ENCODE data around the gene GRIK5. TPM values are rescaled to one million over a fixed set of nuclear protein-coding genes. Genes with fewer than 3 reads are reported as not detected.
A peak's percentile ranks its signal among the peaks of the same experiment; 100 is the strongest.

Gene GRIK5
- polyA plus RNA-seq, 1 donor from 2014 or later = 22.4 TPM

- H3K4me3 ChIP-seq (ENCODE audit: low read length) = peak overlapping the region; percentile 76
- TF ChIP-seq, protein P1, sequence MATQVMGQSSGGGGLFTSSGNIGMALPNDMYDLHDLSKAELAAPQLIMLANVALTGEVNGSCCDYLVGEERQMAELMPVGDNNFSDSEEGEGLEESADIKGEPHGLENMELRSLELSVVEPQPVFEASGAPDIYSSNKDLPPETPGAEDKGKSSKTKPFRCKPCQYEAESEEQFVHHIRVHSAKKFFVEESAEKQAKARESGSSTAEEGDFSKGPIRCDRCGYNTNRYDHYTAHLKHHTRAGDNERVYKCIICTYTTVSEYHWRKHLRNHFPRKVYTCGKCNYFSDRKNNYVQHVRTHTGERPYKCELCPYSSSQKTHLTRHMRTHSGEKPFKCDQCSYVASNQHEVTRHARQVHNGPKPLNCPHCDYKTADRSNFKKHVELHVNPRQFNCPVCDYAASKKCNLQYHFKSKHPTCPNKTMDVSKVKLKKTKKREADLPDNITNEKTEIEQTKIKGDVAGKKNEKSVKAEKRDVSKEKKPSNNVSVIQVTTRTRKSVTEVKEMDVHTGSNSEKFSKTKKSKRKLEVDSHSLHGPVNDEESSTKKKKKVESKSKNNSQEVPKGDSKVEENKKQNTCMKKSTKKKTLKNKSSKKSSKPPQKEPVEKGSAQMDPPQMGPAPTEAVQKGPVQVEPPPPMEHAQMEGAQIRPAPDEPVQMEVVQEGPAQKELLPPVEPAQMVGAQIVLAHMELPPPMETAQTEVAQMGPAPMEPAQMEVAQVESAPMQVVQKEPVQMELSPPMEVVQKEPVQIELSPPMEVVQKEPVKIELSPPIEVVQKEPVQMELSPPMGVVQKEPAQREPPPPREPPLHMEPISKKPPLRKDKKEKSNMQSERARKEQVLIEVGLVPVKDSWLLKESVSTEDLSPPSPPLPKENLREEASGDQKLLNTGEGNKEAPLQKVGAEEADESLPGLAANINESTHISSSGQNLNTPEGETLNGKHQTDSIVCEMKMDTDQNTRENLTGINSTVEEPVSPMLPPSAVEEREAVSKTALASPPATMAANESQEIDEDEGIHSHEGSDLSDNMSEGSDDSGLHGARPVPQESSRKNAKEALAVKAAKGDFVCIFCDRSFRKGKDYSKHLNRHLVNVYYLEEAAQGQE (IDR thresholded peaks at IDR 0.05; ENCODE audit: borderline replicate concordance) = no peak
- TF ChIP-seq SMC3 (conservative IDR thresholded peaks at IDR 0.05; ENCODE audit: poor library complexity) = no peak
- TF ChIP-seq RAD21 (conservative IDR thresholded peaks at IDR 0.05) = no peak
- TF ChIP-seq CTCF (IDR thresholded peaks at IDR 0.05; ENCODE audit: poor library complexity, severe bottlenecking) = no peak
- TF ChIP-seq EP300 (conservative IDR thresholded peaks at IDR 0.05; ENCODE audit: poor library complexity, severe bottlenecking) = no peak
- TF ChIP-seq TAF1 (IDR thresholded peaks at IDR 0.05; ENCODE audit: low read depth) = no peak
- TF ChIP-seq EZH2 (IDR thresholded peaks at IDR 0.05; ENCODE audit: borderline replicate concordance, insufficient read depth, low read length, poor library complexity, severe bottlenecking) = no peak
- no peak for TF ChIP-seq MXI1 (conservative IDR thresholded peaks at IDR 0.05; ENCODE audit: poor library complexity, severe bottlenecking)
- no peak for TF ChIP-seq POLR2AphosphoS5 (IDR thresholded peaks at IDR 0.05)
- H3K9me2 ChIP-seq (ENCODE audit: insufficient read depth, low read length) = no peaks in the 10 kb centered on the region
- no peaks in the 10 kb centered on the region for H3K36me3 ChIP-seq (ENCODE audit: insufficient read depth, low read length)
- no peaks in the 10 kb centered on the region for H3K9me3 ChIP-seq (ENCODE audit: low read length)
- peak overlapping the region; percentile 92 for H2AFZ ChIP-seq (ENCODE audit: low read depth, low read length)
- no peaks in the 10 kb centered on the region for H4K20me1 ChIP-seq (ENCODE audit: insufficient read depth)
- H3F3A ChIP-seq (ENCODE audit: insufficient read depth, low read length, poor library complexity, severe bottlenecking) = no peaks in the 10 kb centered on the region
- H3K27ac ChIP-seq (ENCODE audit: low read length) = peak overlapping the region; percentile 99
- no peaks in the 10 kb centered on the region for H3K27me3 ChIP-seq (ENCODE audit: insufficient read depth, low read depth, low read length)
- H3K9ac ChIP-seq (ENCODE audit: low read length) = peak overlapping the region; percentile 93
- peak overlapping the region; percentile 99 for H3K4me2 ChIP-seq (ENCODE audit: low read length)
- peaks cover 38% of the 10 kb centered on the region for H3K79me2 ChIP-seq (replicated peaks; ENCODE audit: insufficient read depth, low read length)
Measured at GRCh38 chr19:42075364-42075615, 5.3 kb upstream of the GRIK5 start.

GRCh38 chr19:42074513-42075363 lies 4.7 kb upstream of the GRIK5 start:
- H3K79me2 ChIP-seq (replicated peaks; ENCODE audit: insufficient read depth, low read length) = peaks cover 43% of the 10 kb centered on the region
- TF ChIP-seq, protein P1 (IDR thresholded peaks at IDR 0.05; ENCODE audit: borderline replicate concordance) = no peak
- TF ChIP-seq POLR2AphosphoS5 (IDR thresholded peaks at IDR 0.05) = no peak
- TF ChIP-seq EP300 (conservative IDR thresholded peaks at IDR 0.05; ENCODE audit: poor library complexity, severe bottlenecking) = no peak
- no peak for TF ChIP-seq MXI1 (conservative IDR thresholded peaks at IDR 0.05; ENCODE audit: poor library complexity, severe bottlenecking)
- TF ChIP-seq EZH2 (IDR thresholded peaks at IDR 0.05; ENCODE audit: borderline replicate concordance, insufficient read depth, low read length, poor library complexity, severe bottlenecking) = no peak
- no peak for TF ChIP-seq CTCF (IDR thresholded peaks at IDR 0.05; ENCODE audit: poor library complexity, severe bottlenecking)
- no peak for TF ChIP-seq SMC3 (conservative IDR thresholded peaks at IDR 0.05; ENCODE audit: poor library complexity)
- TF ChIP-seq RAD21 (conservative IDR thresholded peaks at IDR 0.05) = no peak
- TF ChIP-seq TAF1 (IDR thresholded peaks at IDR 0.05; ENCODE audit: low read depth) = no peak
- peak overlapping the region; percentile 99 for H3K4me2 ChIP-seq (ENCODE audit: low read length)
- H3K4me3 ChIP-seq (ENCODE audit: low read length) = peak overlapping the region; percentile 76
- H3K27ac ChIP-seq (ENCODE audit: low read length) = peak overlapping the region; percentile 99
- no peaks in the 10 kb centered on the region for H3K36me3 ChIP-seq (ENCODE audit: insufficient read depth, low read length)
- no peaks in the 10 kb centered on the region for H3K27me3 ChIP-seq (ENCODE audit: insufficient read depth, low read depth, low read length)
- H3F3A ChIP-seq (ENCODE audit: insufficient read depth, low read length, poor library complexity, severe bottlenecking) = no peaks in the 10 kb centered on the region
- H3K9me3 ChIP-seq (ENCODE audit: low read length) = no peaks in the 10 kb centered on the region
- H3K9ac ChIP-seq (ENCODE audit: low read length) = peak overlapping the region; percentile 93
- H2AFZ ChIP-seq (ENCODE audit: low read depth, low read length) = peak overlapping the region; percentile 92
- H3K9me2 ChIP-seq (ENCODE audit: insufficient read depth, low read length) = no peaks in the 10 kb centered on the region
- H4K20me1 ChIP-seq (ENCODE audit: insufficient read depth) = no peaks in the 10 kb centered on the region
